GM18873 (cell line): Measurements from ENCODE around the gene DLX6.

Experiments used
- ATAC-seq: cut with Tn5 transposase; IDR thresholded peaks from one replicate; pipeline ENCODE4 v1.9.1; 2021; ENCODE audit warnings: mild to moderate bottlenecking, moderate library complexity, moderate number of reproducible peaks; ENCODE audit not compliant: unreplicated experiment, low FRiP score

Gene DLX6

DNA sequence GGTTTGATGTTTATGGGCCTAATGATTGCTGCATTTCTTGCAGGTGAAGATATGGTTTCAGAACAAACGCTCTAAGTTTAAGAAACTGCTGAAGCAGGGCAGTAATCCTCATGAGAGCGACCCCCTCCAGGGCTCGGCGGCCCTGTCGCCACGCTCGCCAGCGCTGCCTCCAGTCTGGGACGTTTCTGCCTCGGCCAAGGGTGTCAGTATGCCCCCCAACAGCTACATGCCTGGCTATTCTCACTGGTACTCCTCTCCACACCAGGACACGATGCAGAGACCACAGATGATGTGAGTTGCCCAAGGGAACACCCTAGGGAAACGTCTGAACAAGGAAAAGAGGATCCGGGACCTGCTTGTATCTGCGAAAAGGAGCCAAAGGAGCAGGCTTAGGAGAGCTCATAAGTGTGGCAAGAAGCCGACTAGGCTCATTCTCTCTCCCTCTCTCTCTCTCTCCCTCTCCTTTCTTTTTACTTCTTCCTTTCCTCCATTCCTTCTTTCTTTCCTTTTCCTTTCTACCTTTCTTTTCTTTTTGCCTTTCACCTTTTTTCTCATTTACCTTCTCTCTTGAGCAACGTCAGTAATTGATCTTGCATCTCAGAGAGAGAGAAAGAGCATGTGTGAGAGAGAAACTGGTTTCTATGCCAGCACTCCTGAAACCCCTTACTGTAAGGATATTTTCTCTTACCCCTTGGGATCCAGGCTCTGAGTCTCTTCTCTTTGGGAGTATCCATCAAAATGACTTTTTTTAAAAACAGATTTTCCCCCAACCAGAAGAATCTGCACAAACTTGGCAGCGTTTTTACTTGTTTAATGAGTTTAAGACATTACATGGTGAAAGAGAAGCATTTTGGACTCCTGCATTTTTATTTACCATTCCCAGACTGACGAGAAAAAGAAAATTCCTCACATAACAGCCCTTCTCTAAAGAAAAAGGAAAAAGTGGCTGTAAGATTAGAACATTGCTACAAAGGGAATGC, 4.7 kb downstream of the DLX6 start:
- no peak for ATAC-seq

DNA sequence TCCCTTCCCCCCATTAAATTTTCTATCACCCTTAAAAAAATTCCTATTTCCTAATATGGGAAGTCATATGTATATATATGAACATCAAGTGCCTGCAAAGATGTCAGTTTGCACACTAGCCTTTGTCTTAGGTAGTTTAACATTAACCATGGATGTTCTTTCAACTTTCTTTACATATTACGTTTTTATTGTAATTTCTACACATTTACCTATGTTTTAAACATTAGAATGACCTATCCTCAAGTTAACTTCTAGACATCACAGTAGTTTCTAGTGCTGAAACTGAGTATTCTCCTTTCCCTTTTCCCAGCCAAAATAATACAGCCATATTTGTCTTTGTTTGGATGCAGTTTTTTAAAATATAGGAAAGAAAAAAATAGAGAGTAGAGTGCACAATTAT, 5.8 kb downstream of the DLX6 start:
- ATAC-seq: no peak

DNA sequence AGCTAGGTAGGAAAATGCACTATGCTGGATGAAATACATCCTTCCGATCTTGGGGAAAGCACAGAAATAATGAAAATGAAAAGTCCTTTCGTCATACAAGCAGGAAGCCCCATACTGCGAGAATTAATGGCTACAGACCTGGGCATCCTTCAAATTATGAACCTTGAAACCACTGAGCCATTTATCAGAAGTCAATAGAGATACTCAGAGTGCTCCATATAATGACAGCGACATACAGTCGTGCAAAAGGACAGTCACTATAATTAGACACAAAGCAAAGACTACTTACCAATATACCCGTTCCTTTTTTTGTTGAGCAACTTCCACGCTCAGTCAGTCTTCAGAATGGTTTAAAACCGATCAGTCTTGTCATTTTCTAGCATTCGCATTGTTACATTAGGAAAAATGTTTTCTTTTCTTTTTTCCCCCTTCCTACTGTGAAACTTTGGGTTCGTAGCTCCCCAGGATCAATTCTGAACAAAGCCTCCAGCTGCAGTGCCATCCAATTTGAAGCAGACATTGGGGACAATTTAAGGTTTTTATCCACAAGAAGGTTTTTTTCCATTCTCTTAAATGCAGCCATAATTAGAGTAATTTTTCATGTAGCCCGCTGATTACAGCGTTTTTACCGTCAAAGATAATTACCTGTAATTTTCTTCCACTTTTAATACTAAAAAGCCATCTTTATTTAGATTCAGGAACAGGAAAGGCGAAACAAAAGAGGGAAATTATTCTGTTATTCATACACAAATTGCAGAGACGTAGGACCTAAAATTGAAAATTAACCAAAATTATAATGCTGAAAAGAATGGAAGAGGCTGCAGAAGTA, 6.4 kb downstream of the DLX6 start:
- no peak for ATAC-seq

DNA sequence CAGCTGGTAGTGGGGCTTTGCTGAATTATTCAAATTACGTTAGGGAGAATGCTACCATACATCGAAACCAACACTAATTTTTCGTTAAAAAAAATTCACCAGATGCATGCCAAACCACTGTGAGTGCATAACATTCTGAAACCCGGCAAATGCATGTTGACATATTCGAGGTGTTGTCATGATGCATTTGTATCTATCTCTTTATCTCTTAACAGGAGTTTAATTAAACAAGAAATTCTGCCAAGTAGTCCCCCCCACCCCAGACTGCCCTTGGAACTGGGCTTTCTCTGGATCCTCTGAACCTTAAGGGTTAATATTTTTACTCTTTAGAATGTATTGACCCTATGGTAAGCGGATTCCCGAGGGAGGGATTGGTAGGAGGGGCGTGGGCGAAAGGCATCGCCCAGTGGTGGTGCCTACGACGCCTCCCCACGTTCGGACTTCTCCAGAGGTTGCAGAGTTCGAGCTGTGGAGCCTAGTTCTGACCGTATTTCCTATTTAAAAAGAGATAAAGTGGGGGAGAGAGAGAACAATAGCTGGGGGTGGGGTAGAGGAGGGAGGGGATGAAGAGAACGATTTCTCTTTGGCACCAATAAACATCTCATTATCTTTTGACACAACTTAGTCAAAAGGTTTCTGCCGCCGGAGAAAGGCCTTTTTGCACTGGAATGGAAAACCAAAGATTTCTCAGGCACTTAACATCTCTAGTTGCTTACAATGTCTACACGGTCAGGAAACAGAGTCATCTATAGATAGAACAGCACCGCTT, 7.2 kb downstream of the DLX6 start:
- no peak for ATAC-seq

DNA sequence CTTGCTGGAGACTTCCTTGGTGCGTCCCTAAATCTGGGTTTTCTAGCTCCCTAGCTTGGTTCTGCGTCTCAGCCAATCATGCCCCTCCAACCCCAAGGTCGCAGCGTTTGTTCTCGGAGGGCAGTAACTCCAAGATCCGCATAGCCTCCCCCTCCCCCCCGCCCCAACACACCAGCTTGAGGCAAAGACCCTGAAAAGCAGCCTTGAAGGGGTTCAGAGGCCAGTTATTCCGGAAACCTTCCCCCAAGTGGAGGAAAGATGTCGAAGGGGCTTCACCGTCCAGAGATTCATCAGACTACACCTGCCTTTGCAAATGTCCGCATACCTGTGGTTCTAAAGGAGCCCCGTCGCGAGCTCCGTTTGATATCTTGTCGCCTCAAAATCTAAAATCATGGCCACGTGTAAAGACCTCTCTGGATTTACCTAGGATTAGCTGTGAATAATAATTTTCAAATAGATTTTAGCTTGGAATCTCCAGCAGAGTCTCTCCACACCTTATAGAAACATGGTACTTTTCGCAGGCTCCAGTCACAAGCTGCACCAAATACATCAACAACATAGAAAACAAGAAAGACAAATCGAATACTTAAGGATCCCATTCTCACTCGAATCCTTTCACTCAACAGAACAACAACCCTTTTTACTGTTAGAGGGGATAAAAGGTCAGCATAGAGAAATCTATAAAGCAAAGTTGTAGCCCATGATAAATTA, 7.9 kb downstream of the DLX6 start:
- ATAC-seq: no peak

DNA sequence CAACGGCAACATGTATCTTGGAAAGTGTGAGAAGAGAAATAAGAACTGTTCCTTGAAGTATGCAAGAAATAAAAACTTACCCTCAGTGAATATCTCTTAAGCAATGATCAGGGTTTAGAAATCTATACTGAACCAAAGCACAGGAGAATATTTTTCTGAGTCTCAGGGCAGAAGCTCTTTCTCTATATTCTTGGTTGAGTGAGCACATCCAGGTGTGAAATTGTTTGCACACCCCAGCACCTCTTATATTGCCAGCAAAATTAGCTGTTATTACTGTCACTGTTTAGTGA, 8.4 kb downstream of the DLX6 start:
- no peak for ATAC-seq

DNA sequence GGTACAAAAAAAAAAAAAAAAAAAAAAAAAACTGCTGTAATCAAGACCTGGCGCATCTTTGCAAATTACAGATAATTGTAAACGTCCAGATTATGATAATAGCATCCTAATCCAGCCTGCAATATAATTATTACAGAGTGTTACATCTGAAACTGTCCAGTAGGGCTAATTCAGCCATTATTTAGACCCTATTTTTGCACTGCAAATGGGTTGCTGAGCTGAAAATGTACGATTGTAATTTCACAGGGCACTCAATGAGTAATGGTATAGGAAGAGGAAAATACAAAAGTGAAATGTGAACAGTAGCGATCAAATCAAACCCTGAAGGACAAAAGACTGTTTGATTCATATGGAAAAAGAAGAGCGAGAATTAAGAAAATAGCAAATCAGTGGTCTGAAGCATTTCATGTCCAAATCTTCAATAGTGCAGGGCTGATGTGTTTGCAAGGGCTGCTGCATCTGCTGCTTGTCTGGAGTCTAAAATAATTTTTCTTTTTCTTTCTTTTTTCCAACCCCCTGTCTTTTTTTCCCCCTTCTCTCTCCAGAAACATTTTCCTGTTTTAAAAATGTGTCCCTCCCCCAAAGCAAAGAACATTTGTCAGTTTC, 8.9 kb downstream of the DLX6 start:
- ATAC-seq: no peak

DNA sequence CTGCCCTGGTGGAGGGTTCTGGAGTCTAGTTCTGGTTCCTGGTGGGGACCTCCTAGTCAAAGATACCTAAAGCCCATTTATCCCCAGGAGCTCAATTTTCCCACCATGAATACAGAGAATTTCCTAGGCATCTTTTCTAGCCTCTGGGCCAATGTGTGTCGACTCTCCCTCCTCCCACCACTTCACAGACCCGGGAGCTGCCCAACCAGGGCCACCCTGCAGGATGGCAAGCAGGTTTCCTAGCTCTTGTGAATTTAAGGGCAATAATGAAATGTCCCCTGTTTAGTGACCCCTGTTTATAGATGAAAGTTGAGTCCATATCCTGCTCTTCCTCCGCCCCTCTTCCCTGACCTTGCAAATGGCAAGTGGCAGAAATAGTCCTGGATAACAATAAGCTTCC, 9.9 kb downstream of the DLX6 start:
- ATAC-seq: no peak

DNA sequence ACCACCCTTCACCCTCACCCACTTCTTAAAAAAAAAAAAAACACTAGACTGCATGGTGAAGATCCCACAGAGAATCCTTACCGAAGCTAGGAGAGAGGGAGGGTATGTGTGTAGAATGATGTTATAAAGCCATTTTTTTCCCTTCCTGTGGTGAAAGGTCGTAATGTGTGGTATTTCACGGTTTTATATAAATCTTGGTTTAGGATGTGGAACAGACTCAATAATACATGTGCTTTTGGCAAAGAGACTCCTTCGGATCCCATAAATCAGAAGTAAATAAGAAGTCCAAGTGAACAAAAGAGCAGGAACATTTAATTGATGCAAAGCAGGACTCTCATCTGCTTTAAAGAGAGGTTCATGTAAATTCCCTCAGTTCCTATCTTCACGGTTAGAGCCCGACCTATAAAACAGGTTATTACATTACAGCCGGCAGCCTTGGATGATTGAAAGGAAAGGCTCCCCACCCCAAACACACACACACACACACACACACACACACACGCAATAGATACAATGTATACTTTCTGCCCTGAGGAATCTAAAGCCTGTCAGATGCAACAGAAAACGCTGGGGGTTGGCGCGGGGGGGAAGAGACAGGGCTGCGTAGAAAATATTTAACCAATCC, 10.5 kb downstream of the DLX6 start:
- ATAC-seq: no peak

DNA sequence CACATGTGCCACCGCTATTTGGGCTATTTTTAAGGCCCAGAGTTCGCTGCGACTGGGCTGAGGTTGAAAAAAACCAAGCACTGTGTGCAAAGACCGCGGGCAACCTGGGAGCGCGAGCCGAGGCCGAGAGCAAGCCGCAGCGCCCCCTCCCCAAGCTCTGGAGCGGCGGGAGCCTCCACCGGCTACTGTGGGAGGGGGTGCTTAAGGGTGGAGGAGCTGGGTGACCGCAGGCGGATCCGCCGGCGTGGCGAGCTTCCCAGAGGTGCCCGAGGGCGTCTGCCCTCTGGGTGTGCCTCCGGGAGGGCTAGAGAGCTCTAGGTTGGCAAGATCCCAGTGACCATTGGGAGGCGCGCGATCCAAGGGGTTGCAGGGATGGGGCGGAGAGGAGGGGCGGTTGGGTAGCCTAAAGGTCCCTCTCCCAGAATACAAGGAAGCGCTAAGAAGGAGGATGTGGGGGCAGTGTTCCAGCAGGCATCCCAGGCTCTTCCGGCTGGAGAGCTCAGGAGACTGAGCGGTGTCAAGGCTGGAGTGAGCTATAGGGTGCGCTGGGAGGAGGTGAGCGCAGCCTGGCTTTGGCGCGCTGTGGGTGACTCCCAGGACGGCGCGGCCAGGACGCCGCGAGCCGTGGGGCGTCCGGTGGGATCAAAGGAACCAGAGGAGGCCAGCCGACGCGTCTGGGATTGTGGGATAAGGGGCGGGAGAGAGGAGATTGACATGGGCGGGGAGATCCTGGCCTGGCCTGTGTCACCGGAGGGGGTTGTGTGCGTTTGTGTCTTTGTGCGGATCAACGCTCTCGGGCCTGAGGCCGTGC, 11.2 kb downstream of the DLX6 start:
- no peak for ATAC-seq

DNA sequence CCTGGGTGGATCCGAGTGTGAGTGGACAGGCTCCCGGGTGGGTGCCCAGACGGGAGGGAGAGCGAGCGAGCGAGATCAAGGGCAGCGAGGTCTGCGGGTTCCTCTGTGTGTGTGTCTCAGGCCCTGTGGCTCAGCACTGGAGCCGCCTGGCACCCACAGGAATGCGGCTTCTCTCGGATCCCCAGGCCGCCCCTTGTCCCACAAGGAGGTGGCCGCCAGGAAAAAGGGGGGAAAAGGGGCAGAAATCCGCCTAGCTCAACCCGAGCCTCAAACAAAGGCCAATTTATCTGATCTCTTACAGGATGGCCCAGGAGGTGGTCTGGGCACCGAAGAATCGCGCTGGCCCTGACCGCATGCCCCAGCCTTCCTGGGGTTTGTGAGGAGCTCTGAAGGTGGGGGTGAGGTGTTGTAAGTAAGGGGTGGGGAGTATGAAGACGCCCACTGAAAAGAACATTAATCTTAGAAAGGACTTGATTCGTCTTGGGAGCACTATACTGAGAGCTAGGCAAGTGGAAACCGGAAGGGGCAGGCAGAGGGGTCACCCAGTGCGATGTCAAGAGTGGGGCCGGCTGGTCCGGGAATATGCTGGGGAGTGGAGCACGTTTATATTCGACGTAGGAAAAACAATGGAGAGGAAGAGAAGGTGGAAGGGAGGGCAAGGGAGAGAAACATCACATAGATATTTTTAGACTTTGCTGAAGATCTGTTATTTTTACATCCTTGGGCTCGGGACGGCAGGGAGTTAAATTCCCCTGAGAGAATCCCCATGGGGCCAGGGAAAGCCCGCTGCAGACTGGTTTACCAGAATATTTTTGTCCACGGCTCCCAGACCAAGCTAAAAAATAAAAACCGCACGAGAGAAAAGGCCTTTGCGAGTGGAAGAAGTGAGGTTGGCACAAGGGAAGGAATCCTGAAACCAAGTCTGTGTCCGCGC, 12.1 kb downstream of the DLX6 start:
- ATAC-seq: no peak

DNA sequence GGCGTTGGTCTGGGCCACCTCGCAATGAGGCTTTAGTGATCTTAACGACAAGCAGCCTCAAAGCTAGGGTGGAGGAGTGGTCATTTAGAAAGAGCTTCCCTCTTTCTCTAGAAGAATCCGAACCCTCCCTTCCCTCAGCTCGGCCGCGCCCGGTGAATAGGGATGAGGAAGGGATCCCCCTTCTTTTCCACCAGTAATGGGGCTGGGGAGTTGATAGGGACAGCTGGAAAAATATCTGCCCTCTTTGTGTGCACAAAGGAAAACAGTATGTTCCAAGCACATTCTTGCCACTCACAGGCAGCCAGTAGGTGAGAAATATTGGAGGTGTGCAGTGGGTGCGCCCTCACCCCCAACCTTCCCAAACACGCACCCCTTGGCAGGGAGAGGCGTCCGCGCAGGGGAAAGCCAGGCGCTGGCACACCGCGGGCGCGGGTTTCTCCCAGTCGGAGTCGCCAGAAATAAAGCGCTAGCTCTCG, 12.8 kb downstream of the DLX6 start:
- no peak for ATAC-seq

DNA sequence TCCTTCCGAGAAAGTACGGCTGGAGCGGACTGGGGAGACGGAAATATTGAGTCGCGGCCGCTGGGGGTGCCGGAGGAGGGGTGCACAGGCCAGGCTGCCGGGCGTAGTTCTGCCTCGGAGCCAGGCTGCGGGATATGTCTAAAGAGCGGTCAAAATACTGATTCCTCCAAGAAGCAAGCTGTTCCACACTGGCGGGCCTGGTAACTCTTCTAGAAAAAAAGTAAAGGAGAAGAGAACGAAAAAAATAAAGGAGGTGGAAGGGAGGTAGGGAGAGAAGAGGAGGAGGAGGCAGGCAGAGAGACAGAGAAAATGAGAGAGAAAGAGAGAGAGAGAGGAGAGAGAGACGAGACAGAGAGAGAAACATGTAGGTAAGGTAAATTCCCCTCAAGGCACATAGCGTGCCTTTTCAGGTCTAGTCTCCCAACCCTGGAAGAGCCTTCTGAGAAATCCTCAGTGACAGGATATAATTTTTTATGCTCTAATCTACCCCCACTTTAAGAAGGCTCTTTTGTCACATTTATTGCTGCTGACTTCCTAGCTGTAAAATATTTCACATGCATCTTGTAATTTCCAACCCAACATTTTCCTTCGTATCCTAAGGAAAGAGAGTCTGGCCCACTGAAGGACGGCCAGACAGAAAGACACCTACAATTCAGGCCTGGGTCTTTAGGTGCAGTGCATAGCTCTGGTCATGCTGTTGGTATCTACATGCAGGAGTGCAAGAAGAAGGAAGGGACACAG, 13.6 kb downstream of the DLX6 start:
- no peak for ATAC-seq

DNA sequence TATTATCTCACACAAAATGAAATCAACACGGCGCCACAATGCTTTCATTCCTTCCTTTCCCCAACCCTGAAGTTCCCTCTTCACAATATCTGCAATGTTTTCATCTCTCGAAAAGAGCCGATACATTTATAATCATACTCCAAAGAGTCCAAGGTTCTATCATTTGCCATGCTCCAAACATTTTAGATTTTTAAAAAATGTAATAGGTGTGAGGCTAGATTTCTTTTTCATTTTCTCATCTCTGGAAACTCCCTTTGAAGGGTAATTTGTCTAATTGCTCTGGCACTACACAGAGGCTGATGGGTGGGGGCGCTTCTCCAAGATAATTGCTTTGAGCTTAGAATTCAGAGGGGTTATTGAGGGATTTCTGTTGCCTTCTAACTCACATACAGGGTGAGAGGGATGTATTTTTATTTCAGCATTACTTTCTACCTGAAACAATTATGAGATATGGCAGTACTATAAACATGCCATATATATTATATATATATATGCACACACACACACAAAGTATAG, 14.4 kb downstream of the DLX6 start:
- ATAC-seq: no peak

DNA sequence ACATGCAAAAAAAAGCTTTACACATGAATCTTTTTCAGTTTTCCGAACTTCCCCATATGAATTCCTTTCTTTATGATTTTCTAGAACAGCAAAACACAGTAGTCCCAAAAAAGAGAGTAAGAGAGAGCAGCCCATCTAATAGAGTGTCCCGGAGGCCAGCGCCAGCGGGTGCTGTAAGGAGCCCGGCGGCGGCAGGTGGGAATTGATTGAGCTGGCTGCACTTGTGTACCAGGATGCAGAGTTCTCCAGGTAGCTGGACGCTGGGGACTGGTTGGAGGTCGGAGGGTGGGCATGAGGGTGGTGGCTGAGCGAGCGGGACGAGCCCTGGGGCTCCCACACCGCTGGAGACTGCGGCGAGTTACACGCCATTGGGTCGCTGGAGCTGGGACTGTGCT, 15.2 kb downstream of the DLX6 start:
- ATAC-seq: no peak

DNA sequence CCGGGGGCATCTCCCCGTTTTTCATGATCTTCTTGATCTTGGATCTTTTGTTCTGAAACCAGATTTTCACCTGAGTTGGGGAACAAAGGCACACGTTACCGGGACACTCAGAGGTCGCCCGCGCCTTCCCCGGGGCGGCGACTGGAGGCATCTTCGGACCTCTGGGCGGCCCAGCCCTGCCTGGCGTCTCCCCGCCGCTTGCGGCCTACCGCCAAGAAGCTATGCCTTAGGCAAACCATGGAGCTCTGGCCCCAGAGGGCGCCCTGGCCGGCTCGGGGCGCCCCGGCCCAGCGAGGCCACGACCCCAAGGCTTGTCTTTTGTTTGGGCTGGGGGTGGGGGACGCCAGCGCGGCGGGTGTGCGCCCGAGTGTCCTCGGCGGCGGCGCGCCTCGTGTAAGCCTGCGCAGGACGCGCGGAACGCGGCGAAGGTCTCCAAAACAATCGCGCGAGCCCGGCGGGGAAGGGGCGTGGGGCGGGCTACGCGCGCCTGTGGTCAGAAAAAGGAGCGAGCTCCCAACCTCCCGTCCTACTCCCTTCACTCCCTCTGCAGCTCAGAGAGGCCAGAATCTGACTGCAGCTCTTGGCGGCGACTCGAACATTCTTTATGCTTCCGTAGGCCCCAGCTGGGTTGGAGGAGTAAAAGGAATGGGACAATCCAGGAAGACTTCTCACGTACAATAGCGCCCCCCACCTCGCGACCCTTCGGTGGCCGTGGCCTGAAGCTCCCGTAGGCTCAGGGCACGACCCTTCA, 15.8 kb downstream of the DLX6 start:
- ATAC-seq: no peak
